Bronchial epithelial cell (primary cell): ENCODE measurements around the gene SHROOM3. TPM values are rescaled to one million over a fixed set of nuclear protein-coding genes. Genes with fewer than 3 reads are reported as not detected.

Source experiments
- DNase-seq: peaks from one replicate; pipeline ENCODE4 v3.0.0-alpha.2; 2010; ENCODE audit warnings: low read depth
- FAIRE-seq: peaks from 2 replicates; lab custom pipeline; 2011; peaks lifted over from hg19 to GRCh38; lab: Jason Lieb, UNC
- H3K27me3 ChIP-seq: 2 replicates; pipeline ENCODE4 v1.5.1; 2011; ENCODE audit warnings: low read length; ENCODE audit not compliant: control insufficient read depth, insufficient read depth
- H3K36me3 ChIP-seq: 2 replicates; pipeline ENCODE4 v1.5.1; 2011; ENCODE audit warnings: low read length; ENCODE audit not compliant: control insufficient read depth, insufficient read depth
- H3K4me3 ChIP-seq: 2 replicates; pipeline ENCODE4 v1.5.1; 2011; ENCODE audit warnings: mild to moderate bottlenecking, low read depth, low read length, control low read depth
- total RNA-seq: library from RNA; depleted of rRNA; stranded (reverse); fragments of >200 nt; gene quantifications from 2 replicates; pipeline ENCODE4 v1.2.1, GENCODE V29; 2014
- TF ChIP-seq, protein P1 (sequence below): IDR thresholded peaks from 2 replicates; pipeline ENCODE4 v1.5.1; 2011; ENCODE audit warnings: mild to moderate bottlenecking, moderate library complexity, low read length, control low read depth, inconsistent platforms; ENCODE audit not compliant: insufficient read depth, severe bottlenecking

The SHROOM3 gene
- total RNA-seq, 1 donor from 2014 or later: 6.3 TPM

DNA sequence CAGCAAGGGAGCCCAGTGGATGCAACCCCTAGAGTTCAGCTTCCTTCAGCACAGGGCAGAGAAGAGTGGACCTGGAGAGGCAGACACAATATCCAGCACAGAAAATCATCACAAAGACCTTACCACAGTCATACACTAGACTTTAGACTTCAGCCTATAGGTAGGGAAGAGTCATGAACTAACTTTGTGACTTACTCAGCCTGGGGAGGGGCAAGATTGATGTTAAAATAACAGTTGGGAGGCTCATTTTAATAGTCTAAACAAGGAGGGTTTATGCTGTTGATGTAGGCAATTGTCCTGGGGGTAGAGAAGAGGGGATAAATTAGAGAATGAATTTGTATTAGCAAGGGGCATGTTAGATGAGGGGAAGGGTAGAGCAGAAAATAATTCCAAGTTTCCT is 338.7 kb downstream of the SHROOM3 start:
- no peak for DNase-seq
- TF ChIP-seq, protein P1, sequence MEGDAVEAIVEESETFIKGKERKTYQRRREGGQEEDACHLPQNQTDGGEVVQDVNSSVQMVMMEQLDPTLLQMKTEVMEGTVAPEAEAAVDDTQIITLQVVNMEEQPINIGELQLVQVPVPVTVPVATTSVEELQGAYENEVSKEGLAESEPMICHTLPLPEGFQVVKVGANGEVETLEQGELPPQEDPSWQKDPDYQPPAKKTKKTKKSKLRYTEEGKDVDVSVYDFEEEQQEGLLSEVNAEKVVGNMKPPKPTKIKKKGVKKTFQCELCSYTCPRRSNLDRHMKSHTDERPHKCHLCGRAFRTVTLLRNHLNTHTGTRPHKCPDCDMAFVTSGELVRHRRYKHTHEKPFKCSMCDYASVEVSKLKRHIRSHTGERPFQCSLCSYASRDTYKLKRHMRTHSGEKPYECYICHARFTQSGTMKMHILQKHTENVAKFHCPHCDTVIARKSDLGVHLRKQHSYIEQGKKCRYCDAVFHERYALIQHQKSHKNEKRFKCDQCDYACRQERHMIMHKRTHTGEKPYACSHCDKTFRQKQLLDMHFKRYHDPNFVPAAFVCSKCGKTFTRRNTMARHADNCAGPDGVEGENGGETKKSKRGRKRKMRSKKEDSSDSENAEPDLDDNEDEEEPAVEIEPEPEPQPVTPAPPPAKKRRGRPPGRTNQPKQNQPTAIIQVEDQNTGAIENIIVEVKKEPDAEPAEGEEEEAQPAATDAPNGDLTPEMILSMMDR: no peak
- no peak overlapping the region for H3K4me3 ChIP-seq
- H3K36me3 ChIP-seq: peaks cover 10% of the 10 kb centered on the region
- no peak for FAIRE-seq
- no peaks in the 10 kb centered on the region for H3K27me3 ChIP-seq

- H3K27me3 ChIP-seq: no peaks in the 10 kb centered on the region
- DNase-seq (no peak), FAIRE-seq (no peak)
- TF ChIP-seq, protein P1: no peak
- H3K4me3 ChIP-seq: no peak overlapping the region
- peaks cover 1% of the 10 kb centered on the region for H3K36me3 ChIP-seq
These were observed 344.9 kb downstream of the SHROOM3 start for GRCh38 chr4:76779740-76780459.

DNA sequence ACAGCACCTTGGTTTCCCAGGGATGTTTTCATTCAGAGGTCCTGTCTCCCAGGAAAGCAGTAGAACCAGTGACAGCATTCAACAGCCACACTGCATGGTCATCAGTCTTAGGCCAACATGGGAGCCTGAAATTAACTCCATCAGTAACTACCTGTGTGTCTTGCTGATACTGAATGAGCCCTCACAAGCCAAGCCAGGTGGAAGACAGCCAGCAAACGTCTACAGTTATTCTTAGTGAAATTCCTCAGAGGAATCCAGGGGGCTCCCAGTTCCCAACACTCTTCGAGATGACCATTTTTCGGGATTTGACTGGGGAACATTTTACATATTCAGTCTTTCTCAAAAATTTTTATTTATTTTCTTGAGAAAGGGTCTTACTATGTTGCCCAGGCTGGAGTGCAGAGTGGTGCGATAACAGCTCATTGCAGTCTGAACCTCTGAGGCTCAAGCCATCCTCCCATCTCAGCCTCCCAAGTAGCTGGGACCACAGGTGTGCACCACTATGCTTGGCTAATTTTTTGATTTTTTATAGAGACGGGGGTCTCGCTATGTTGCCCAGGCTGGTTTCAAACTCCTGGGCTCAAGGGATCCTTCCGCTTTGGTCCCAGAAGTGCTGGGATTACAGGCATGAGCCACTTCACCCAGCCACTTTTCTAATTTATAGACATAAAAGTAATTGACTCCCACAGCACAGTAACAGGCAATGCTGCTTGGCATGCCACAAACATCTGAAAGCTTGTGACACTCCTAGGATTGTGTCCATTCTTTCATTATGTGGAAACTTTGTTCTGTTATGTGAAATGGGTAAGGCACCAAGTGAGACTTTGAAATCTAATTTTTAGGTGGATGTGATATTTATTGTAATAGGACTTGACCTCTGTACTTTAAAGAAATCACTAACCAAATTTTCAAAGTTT is 346.0 kb downstream of the SHROOM3 start:
- peaks cover 1% of the 10 kb centered on the region for H3K36me3 ChIP-seq
- FAIRE-seq (no peak), DNase-seq (no peak)
- H3K27me3 ChIP-seq: no peaks in the 10 kb centered on the region
- TF ChIP-seq, protein P1: no peak
- no peak overlapping the region for H3K4me3 ChIP-seq

- H3K27me3 ChIP-seq: no peaks in the 10 kb centered on the region
- peak overlapping the region; percentile 21 for H3K4me3 ChIP-seq
- H3K36me3 ChIP-seq: peaks cover 1% of the 10 kb centered on the region
- TF ChIP-seq, protein P1: no peak
- FAIRE-seq: peak; percentile 99
- peak; percentile 100 for DNase-seq
These were observed 346.9 kb downstream of the SHROOM3 start for GRCh38 chr4:76781698-76782595.

DNA sequence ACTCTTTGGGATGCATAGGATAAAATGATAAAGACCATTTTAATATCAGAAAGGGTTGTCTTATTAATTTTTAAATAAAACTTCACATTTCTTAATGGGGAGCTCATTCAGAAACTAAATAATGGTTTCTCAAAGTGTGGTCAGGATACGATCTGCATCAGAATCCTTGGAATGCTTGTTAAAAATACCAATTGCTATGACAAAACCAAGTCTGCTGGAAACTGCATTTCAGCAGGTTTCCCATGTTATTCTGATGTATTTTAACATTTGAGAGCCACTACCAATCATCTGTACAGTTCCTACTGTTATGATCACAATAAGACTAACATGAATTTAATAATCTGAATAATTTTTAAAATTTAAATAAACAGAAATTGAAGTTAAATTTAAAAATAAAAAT is 347.8 kb downstream of the SHROOM3 start:
- peaks cover 1% of the 10 kb centered on the region for H3K36me3 ChIP-seq
- H3K4me3 ChIP-seq: peak overlapping the region; percentile 21
- no peak for FAIRE-seq
- DNase-seq: peak; percentile 69
- H3K27me3 ChIP-seq: no peaks in the 10 kb centered on the region
- TF ChIP-seq, protein P1: no peak
